HG03196 (cell line): Measurements from ENCODE around the gene TEX28.
"Not testable (repeated sequence)": the region's sequence is repeated elsewhere in the genome, so short reads cannot be mapped to it uniquely, and the experiment has no call there.

ENCODE experiments used
- ATAC-seq: cut with Tn5 transposase; IDR thresholded peaks from one replicate; pipeline ENCODE4 v1.9.1; 2021; ENCODE audit not compliant: unreplicated experiment

The TEX28 gene

GRCh38 chrX:154312116-154312515 is 17.2 kb upstream of the TEX28 start:
- no peak for ATAC-seq

- no peak for ATAC-seq
Observed at GRCh38 chrX:154310616-154311536, 16.0 kb upstream of the TEX28 start.

DNA sequence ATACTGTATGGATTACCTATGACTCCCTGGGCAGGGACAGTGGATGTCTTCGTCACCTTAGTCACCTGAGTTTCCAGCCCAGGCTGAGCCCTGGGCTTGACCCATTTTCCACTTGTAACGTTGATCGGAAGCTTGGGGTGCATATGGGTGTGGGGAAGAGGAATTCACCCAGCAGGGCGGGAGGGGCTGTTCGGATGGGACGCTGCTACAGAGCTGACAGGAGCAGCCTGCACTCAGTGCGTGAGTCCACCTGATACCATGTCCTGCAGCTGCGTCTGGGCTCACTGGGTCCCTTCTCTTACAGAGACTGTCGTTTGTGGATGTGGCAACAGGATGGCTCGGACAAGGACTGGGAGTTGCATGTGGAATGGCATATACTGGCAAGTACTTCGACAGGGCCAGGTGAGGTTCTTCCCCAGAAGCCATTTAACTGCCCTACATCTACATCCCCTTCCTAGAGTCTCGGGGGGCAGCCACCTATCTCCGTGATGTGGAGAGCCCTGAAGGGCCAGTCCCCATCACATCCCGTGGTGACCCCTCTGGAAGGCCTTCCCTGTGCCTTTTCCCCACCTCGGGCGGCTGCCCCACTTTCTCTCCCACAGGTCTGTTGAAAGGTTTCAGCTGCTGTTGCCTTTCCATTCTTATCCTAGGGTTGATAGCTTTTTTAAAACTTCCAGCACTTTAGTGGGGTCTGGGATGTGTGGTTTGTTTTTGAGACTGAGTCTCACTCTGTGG is 14.3 kb upstream of the TEX28 start:
- no peak for ATAC-seq

- no peak for ATAC-seq
Observed at GRCh38 chrX:154308108-154308946, 13.4 kb upstream of the TEX28 start.

GRCh38 chrX:154307202-154307601 is 12.3 kb upstream of the TEX28 start:
- no peak for ATAC-seq

- ATAC-seq = no peak
Observed at GRCh38 chrX:154305541-154306205, 10.7 kb upstream of the TEX28 start.

DNA sequence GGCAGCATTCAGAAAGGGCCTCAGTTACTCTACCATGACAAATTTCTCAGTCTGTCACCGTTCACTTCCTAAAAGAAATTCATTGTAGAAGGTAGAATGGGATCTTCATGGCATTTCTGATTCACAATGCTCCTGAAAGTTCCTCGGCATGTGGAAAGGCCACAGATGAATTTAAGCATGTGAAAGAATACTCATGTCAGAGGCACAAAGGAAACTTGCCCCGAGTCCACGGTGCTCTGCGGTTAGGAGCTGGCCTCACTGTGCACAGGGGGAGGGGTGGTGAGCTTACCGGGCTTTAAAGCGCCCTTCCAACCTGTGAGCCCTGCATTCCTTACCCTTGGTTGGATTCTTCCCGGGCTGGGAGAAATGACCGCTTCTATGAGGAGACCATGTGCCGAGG is 9.9 kb upstream of the TEX28 start:
- no peak for ATAC-seq

DNA sequence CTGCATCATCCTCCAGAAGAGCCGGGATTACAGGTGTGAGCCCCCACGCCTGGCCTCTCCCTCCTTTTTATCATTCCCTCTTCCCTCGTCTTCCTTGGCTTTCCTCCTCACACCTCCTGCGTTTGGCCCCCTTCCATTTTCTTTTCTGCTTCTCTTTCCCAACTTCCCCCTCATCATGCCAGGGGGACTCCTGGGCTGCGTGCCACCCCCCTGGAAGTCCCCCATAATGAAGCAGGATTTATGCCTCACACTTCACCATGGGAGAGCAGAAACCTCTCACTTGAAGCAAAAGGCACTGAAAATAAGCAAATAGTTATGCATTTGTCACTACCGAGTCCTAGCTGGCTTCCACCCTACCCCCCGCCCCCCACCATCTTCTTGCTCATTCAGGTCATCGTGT is 8.6 kb upstream of the TEX28 start:
- ATAC-seq = no peak

DNA sequence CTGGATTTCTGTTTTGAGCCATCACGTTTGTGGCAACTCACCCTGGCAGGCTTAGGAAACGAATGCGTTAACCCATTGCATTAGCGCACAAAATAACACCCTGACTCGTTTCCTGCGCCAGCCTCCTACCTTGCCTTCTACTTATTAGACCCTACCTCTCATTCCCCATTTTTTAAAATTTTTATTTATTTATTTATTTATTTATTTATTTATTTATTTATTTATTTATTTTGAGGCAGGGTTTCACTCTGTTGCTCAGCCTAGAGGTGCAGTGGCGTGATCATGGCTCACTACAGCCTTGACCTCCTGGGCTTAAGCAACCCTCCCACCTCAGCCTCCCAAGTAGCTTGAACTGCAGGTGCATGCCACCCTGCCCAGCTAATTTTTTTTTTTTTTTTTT is 8.1 kb upstream of the TEX28 start:
- not testable (repeated sequence) for ATAC-seq

DNA sequence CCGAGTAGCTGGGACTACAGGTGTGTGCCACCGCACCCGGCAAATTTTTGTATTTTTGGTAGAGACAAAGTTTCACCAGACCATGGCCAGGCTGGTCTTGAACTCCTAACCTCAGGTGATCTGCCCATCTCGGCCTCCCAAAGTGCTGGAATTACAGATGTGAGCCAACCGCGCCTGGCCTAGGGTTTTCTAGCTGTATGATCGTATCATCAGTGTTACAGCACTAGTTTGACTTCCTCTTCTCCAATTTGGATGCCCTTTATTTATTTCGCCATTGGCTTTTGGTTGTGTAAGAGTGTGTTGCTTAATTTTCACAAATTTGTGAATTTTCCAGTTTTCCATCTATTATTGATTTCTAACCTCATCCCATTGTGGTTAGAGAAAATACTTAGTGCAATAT is 5.9 kb upstream of the TEX28 start:
- no peak for ATAC-seq

DNA sequence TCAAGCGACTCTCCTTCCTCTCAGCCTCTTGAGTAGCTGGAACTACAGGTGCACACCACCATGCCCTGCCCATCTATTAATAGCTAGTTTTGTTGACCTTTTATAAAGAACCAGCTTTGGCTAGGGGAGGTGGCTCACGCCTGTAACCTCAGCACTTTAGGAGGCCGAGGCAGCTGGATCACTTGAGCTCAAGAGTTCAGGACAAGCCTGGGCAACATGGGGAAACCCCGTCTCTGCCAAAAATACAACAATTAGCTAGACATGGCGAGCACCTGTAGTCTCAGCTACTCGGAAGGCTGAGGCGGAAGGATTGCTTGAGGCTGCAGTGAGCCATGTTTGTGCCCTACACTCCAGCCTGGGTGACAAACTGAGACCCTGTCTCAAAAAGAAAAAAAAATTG is 3.4 kb upstream of the TEX28 start:
- ATAC-seq = no peak

- ATAC-seq = no peak
Observed at GRCh38 chrX:154296731-154297130, 1.8 kb upstream of the TEX28 start.

GRCh38 chrX:154295664-154296310 is 863 bp upstream of the TEX28 start, which contains the start of gene TKTL1:
TSS of gene TKTL1 (plus strand) at chrX:154295795. CDS start at chrX:154295860, 65 bp downstream.
- ATAC-seq = no peak

DNA sequence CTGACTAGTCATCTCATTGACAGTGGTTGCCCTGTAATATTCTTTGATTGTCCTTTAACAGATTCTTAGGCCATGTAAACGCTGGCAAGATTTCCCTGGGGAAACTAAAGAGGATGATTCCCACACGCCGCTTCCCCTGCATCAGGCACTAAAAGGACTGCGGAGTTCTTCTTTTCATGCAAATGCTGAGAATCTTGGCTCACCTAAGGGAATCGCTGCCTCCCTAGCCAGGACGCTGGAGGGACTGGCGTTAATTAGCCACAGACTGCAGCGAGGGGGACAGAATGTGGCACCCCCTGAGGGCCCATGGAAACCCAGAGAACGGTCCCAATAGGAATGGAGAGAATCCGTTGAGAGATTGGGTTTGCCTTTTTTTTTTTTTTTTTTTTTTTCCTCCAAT is 8.5 kb downstream of the TEX28 start:
- not testable (repeated sequence) for ATAC-seq

GRCh38 chrX:154284489-154285338 is 10.2 kb downstream of the TEX28 start:
- not testable (repeated sequence) for ATAC-seq

- not testable (repeated sequence) for ATAC-seq
Observed at GRCh38 chrX:154269245-154269644, 25.7 kb downstream of the TEX28 start.

- not testable (repeated sequence) for ATAC-seq
Observed at GRCh38 chrX:154263072-154263471, 31.9 kb downstream of the TEX28 start.

DNA sequence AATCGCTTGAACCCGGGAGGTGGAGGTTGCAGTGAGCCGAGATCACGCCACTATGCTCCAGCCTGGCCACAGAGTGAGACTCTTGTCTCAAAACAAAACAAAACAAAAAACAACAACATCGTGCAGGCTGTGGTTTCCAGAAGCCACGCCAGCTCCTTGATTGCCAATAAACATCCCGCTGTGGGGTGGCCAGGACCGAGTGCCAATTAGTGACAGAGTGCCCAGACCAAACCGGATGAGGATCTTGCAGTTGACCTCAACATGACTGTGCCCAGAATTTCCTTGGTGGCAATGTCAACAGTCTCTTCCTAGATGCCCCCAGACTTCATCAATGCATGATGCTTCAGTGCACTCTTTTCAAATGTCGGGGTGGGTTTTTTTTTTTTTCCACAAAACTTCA is 36.2 kb downstream of the TEX28 start:
- ATAC-seq = not testable (repeated sequence)

DNA sequence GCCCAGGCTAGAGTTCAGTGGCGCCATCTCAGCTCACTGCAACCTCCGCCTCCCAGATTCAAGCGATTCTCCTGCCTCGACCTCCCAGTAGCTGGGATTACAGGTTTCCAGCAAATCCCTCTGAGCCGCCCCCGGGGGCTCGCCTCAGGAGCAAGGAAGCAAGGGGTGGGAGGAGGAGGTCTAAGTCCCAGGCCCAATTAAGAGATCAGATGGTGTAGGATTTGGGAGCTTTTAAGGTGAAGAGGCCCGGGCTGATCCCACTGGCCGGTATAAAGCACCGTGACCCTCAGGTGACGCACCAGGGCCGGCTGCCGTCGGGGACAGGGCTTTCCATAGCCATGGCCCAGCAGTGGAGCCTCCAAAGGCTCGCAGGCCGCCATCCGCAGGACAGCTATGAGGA is 37.6 kb downstream of the TEX28 start, which contains the start of gene OPN1MW3:
Gene OPN1MW3 (plus strand): TSS at position 301 of the 400 bp plus-strand sequence. CDS start 38 bp downstream, at position 339.
- ATAC-seq = not testable (repeated sequence)
